ENCODE data around the gene CD300A. TPM values are rescaled to one million over a fixed set of nuclear protein-coding genes. Genes with fewer than 3 reads are reported as not detected.

The CD300A gene
- total RNA-seq, 1 experiment from 2014 or later: 0.71 TPM

DNA sequence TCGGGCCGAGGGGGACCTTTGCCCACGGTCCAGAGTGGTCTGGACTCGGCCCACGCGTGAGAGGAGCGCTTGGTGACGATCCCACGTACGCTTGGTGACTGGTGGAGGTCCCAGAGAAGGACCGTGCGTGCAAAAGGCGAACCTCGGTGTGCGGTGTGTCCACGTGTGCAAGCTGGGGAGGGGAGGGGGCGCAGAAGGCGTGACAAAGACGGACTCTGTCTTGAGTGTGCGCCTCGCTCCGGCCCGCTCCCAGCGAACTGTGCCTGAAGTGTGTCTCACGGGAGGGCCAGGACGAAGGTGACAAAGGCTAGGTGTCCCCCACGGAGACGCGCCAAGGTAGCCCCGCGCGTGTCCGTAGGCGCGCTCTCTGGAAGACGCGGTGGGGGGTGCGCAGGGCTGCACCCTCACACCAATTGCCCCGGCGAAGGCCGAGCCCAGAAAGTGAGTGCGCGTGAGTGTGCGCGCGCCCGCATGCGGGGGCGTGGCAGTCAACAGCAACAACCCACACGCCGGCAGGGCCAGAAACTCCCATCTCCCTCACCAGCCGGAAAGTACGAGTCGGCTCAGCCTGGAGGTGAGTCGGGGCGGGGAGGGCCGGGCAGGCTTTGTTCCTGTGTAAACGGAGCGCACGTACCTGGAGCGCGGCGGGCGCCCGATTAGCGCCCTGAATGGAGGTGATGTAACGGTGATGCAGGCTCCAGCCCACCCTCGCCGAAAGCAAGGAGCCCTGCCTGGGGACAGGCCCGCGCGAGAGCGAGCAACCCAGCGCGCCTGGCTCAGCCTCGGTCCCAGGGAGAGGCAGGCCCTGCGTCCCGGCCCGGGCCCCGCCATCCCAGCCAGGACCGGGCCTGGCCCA lies 34.6 kb upstream of the CD300A start, which contains the start of gene GPRC5C (continued):
- TF ChIP-seq EZH2 (IDR thresholded peaks at IDR 0.05): no peak
- TF ChIP-seq JUND (IDR thresholded peaks at IDR 0.05): no peak
- no peak for TF ChIP-seq YY1 (IDR thresholded peaks at IDR 0.05; ENCODE audit: extremely low read depth, insufficient replicate concordance, low read depth, low read length)
- peak; percentile 89 for TF ChIP-seq POLR2AphosphoS5 (IDR thresholded peaks at IDR 0.05; ENCODE audit: low read depth, low read length)

DNA sequence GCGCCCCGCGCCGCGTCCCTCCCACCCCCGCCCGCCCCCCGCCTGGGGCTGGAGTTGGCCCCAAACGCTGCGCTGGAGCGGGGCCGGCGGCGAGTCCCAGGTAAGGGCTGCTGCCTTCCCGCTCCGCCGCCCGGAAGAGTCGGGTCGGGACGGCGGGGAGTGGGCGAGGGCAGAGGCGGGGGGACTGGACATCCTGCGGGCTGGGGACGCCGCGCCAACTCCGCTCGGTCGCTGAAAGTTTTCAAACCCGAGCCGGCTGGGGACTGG lies 34.1 kb upstream of the CD300A start:
- H3K27me3 ChIP-seq (ENCODE audit: insufficient read depth, low read length): no peaks in the 10 kb centered on the region
- H3K36me3 ChIP-seq (ENCODE audit: control insufficient read depth in 1 of 2, insufficient read depth in 2 of 2, low read length in 2 of 2): no peaks in the 10 kb centered on the region
- no TSS peak for BruUV-seq (replicated peaks)
- peaks cover 3% of the 10 kb centered on the region; the same call in 1 of the 2 replicates for H3K79me2 ChIP-seq (ENCODE audit: insufficient read depth, low read length)
- H3K4me3 ChIP-seq (replicated peaks in 1 of 2; ENCODE audit: low read depth in 1 of 2, low read length in 2 of 2): peak overlapping the region; percentile 64 to 70
- H3K4me2 ChIP-seq (ENCODE audit: low read length): peak overlapping the region; percentile 86
- no peak for TF ChIP-seq POLR2A (IDR thresholded peaks at IDR 0.05; ENCODE audit: borderline replicate concordance, extremely low read depth, insufficient read depth, insufficient read length)
- no peak for TF ChIP-seq RAD21 (IDR thresholded peaks at IDR 0.05; ENCODE audit: low read depth)
- no peaks in the 10 kb centered on the region for H3K9me2 ChIP-seq (ENCODE audit: insufficient read depth)
- no peak for DNase-seq (ENCODE audit: low read depth, low spot score)
- H3K4me1 ChIP-seq (ENCODE audit: control insufficient read depth in 1 of 2, insufficient read depth in 2 of 2, low read length in 2 of 2): peaks cover 30 to 53% of the 10 kb centered on the region in 2 experiments
- ChIA-PET CTCF (no interaction called here), POLR2A (no interaction called here), RAD21 (ENCODE audit: low non-redundant PET in 1 of 2, low total read pairs in 2 of 2, uncharacterized antibody in 2 of 2, unreplicated experiment in 2 of 2) (no interaction called here)
- no peaks in the 10 kb centered on the region for H4K20me1 ChIP-seq (ENCODE audit: insufficient read depth)
- no peaks in the 10 kb centered on the region for H3K9me3 ChIP-seq (ENCODE audit: control insufficient read depth in 1 of 2, insufficient read depth in 1 of 2, low read depth in 1 of 2, low read length in 2 of 2)
- H2AFZ ChIP-seq (ENCODE audit: low read depth, low read length, poor library complexity, severe bottlenecking): no peak overlapping the region
- ATAC-seq: no peak
- intact Hi-C loops (cut with micrococcal nuclease): no loop called here
- H3K27ac ChIP-seq (ENCODE audit: low read depth, low read length): peak overlapping the region; percentile 89; the same call in 1 of the 2 replicates
- H3K9ac ChIP-seq (ENCODE audit: low read length): peak overlapping the region; percentile 66

DNA sequence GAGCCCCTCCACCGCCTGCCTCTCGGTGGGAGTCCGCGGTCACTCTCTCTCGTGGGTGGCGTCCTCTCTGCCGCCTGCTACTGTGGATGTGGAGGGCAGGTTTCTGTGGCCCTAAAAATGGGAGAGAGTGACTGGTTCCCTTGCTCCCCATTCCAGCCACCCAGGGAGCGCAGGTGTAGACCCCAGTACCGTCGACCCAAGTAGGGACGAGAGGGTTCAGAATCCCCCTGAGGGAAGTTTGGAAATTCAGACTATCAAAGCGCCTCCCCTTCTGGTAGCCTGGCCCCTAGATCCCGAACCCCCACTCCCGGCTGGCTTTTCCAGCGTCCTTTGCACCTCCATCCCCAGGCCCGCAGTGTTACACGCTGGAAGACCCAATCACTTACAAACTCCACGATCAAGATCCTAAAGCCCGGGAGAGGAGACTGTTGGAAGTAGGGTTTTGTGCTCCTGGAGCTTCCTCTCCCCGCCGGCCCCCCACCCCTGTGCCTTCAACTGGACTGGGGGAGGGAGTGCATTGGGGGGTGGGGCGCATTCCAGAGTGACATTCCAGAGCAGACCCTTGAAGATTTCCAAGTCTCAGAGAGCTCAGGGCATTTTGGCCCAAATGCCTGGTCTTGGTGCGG lies 33.6 kb upstream of the CD300A start:
- H2AFZ ChIP-seq (ENCODE audit: low read depth, low read length, poor library complexity, severe bottlenecking): no peak overlapping the region
- peaks cover 3% of the 10 kb centered on the region; the same call in 1 of the 2 replicates for H3K79me2 ChIP-seq (ENCODE audit: insufficient read depth, low read length)
- DNase-seq (ENCODE audit: low read depth, low spot score): no peak
- H3K27ac ChIP-seq (ENCODE audit: low read depth, low read length): no peak overlapping the region
- intact Hi-C loops (cut with micrococcal nuclease): no loop called here
- H3K4me2 ChIP-seq (ENCODE audit: low read length): peak overlapping the region; percentile 86
- ChIA-PET CTCF (interaction anchor here (1.2 kb wide), 1 partner anchor 65 kb away, joined by 3 read pairs; no protein-coding TSS in a partner anchor), POLR2A (no interaction called here), RAD21 (ENCODE audit: low non-redundant PET in 1 of 2, low total read pairs in 2 of 2, uncharacterized antibody in 2 of 2, unreplicated experiment in 2 of 2) (interaction anchor here in 1 of 2 experiments (0.6 kb wide), 1 partner anchor 11 kb away, joined by 5 read pairs; no protein-coding TSS in a partner anchor)
- peak overlapping the region; percentile 66 for H3K9ac ChIP-seq (ENCODE audit: low read length)
- no peaks in the 10 kb centered on the region; a peak in 1 of 4 replicates for H3K9me3 ChIP-seq (ENCODE audit: control insufficient read depth in 1 of 2, insufficient read depth in 1 of 2, low read depth in 1 of 2, low read length in 2 of 2)
- H3K4me1 ChIP-seq (ENCODE audit: control insufficient read depth in 1 of 2, insufficient read depth in 2 of 2, low read length in 2 of 2): peaks cover 25 to 48% of the 10 kb centered on the region in 2 experiments
- no peaks in the 10 kb centered on the region for H4K20me1 ChIP-seq (ENCODE audit: insufficient read depth)
- H3K4me3 ChIP-seq (replicated peaks in 1 of 2; ENCODE audit: low read depth in 1 of 2, low read length in 2 of 2): peak overlapping the region; percentile 64 to 70
- no peaks in the 10 kb centered on the region for H3K27me3 ChIP-seq (ENCODE audit: insufficient read depth, low read length)
- ATAC-seq: no peak
- no peaks in the 10 kb centered on the region for H3K36me3 ChIP-seq (ENCODE audit: control insufficient read depth in 1 of 2, insufficient read depth in 2 of 2, low read length in 2 of 2)
- no peaks in the 10 kb centered on the region for H3K9me2 ChIP-seq (ENCODE audit: insufficient read depth)
- no TSS peak for BruUV-seq (replicated peaks)
- TF ChIP-seq SP1 (IDR thresholded peaks at IDR 0.05; ENCODE audit: low read depth): no peak
- TF ChIP-seq ZNF274 (IDR thresholded peaks at IDR 0.05; ENCODE audit: low read depth, low read length): no peak
- TF ChIP-seq, protein P1, sequence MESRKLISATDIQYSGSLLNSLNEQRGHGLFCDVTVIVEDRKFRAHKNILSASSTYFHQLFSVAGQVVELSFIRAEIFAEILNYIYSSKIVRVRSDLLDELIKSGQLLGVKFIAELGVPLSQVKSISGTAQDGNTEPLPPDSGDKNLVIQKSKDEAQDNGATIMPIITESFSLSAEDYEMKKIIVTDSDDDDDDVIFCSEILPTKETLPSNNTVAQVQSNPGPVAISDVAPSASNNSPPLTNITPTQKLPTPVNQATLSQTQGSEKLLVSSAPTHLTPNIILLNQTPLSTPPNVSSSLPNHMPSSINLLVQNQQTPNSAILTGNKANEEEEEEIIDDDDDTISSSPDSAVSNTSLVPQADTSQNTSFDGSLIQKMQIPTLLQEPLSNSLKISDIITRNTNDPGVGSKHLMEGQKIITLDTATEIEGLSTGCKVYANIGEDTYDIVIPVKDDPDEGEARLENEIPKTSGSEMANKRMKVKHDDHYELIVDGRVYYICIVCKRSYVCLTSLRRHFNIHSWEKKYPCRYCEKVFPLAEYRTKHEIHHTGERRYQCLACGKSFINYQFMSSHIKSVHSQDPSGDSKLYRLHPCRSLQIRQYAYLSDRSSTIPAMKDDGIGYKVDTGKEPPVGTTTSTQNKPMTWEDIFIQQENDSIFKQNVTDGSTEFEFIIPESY (IDR thresholded peaks at IDR 0.05; ENCODE audit: extremely low read depth, insufficient replicate concordance, low read length): no peak
- no peak for TF ChIP-seq EGR1 (IDR thresholded peaks at IDR 0.05; ENCODE audit: low read depth)
- TF ChIP-seq, protein P2, sequence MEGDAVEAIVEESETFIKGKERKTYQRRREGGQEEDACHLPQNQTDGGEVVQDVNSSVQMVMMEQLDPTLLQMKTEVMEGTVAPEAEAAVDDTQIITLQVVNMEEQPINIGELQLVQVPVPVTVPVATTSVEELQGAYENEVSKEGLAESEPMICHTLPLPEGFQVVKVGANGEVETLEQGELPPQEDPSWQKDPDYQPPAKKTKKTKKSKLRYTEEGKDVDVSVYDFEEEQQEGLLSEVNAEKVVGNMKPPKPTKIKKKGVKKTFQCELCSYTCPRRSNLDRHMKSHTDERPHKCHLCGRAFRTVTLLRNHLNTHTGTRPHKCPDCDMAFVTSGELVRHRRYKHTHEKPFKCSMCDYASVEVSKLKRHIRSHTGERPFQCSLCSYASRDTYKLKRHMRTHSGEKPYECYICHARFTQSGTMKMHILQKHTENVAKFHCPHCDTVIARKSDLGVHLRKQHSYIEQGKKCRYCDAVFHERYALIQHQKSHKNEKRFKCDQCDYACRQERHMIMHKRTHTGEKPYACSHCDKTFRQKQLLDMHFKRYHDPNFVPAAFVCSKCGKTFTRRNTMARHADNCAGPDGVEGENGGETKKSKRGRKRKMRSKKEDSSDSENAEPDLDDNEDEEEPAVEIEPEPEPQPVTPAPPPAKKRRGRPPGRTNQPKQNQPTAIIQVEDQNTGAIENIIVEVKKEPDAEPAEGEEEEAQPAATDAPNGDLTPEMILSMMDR (IDR thresholded peaks at IDR 0.05 in 2 of 3, conservative IDR thresholded peaks at IDR 0.05 in 1 of 3; ENCODE audit: borderline replicate concordance in 1 of 3, insufficient read depth in 1 of 3, low read depth in 2 of 3, low read length in 2 of 3): no peak
- TF ChIP-seq, protein P3, sequence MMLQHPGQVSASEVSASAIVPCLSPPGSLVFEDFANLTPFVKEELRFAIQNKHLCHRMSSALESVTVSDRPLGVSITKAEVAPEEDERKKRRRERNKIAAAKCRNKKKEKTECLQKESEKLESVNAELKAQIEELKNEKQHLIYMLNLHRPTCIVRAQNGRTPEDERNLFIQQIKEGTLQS (IDR thresholded peaks at IDR 0.05): no peak
- no peak for TF ChIP-seq SIN3A (IDR thresholded peaks at IDR 0.05; ENCODE audit: low read depth)
